HEK293 (cell line): ENCODE data around the gene FRAS1.
A peak's percentile ranks its signal among the peaks of the same experiment; 100 is the strongest.
"Not testable (repeated sequence)": the region's sequence is repeated elsewhere in the genome, so short reads cannot be mapped to it uniquely, and the experiment has no call there.

Experiments used
- CTCF ChIA-PET: fragments of 350-600 bp; formaldehyde crosslinking; extraction: SDS; loops from one replicate; lab custom pipeline; 2021; ENCODE audit warnings: antibody characterized with exemption; lab: Yijun Ruan, JAX
- POLR2A ChIA-PET: fragments of 300-600 bp; formaldehyde crosslinking; extraction: SDS; loops from one replicate; lab custom pipeline; 2020; ENCODE audit warnings: antibody characterized with exemption, inconsistent platforms; lab: Yijun Ruan, JAX
- H3K27ac ChIP-seq: fragments of 200-500 bp; sonication (Bioruptor generic); 2 replicates; pipeline ENCODE4 v1.5.1; 2014; ENCODE audit warnings: low read depth, low read length, control low read depth, inconsistent platforms; ENCODE audit errors: extremely low read depth
- H3K36me3 ChIP-seq, 2 experiments: fragments of 200-500 bp in 1 of 2; sonication (Bioruptor generic) in 1 of 2; 1 replicate in 1 of 2; 2 replicates in 1 of 2; pipeline ENCODE4 v1.5.1; 2014 to 2017; ENCODE audit warnings: inconsistent platforms in 2 of 2, low read length in 2 of 2; ENCODE audit not compliant: control insufficient read depth in 2 of 2, insufficient read depth in 1 of 2
- H3K4me1 ChIP-seq: fragments of 200-500 bp; sonication (Bioruptor generic); 2 replicates; pipeline ENCODE4 v1.5.1; 2014; ENCODE audit warnings: mild to moderate bottlenecking, low read length, inconsistent platforms; ENCODE audit not compliant: control insufficient read depth, insufficient read depth
- H3K4me3 ChIP-seq: 2 replicates; pipeline ENCODE4 v1.5.1; 2011; ENCODE audit warnings: low read depth, mild to moderate bottlenecking, control low read depth, low read length, moderate library complexity
- H3K9me3 ChIP-seq: fragments of 200-500 bp; sonication (Bioruptor generic); 2 replicates; pipeline ENCODE4 v1.5.1; 2014; ENCODE audit warnings: low read depth, low read length, inconsistent platforms; ENCODE audit not compliant: control insufficient read depth, insufficient read depth
- HOXA7 ChIP-seq: sonication (generic); formaldehyde crosslinking; IDR thresholded peaks from 2 replicates; pipeline ENCODE4 v1.8.1; 2022; ENCODE audit warnings: missing genetic modification reagents, borderline replicate concordance
- KLF7 ChIP-seq: fragments of 450-650 bp; formaldehyde crosslinking; IDR thresholded peaks from 2 replicates; pipeline ENCODE4 v1.5.1; 2016; ENCODE audit warnings: missing biosample characterization, missing genetic modification characterization, borderline replicate concordance
- MZF1 ChIP-seq: fragments of 450-650 bp; formaldehyde crosslinking; IDR thresholded peaks from 2 replicates; pipeline ENCODE4 v1.5.1; 2017; ENCODE audit warnings: missing biosample characterization, missing genetic modification characterization, borderline replicate concordance
- SCRT1 ChIP-seq: fragments of 450-650 bp; formaldehyde crosslinking; IDR thresholded peaks from 2 replicates; pipeline ENCODE4 v1.5.1; 2016; ENCODE audit warnings: missing biosample characterization, missing genetic modification characterization, borderline replicate concordance
- TCF7L2 ChIP-seq: IDR thresholded peaks from 2 replicates; pipeline ENCODE4 v1.6.1; 2011; ENCODE audit warnings: low read depth, mild to moderate bottlenecking, inconsistent platforms, low read length, moderate library complexity, borderline replicate concordance
- ZNF121 ChIP-seq: fragments of 450-650 bp; formaldehyde crosslinking; IDR thresholded peaks from 2 replicates; pipeline ENCODE4 v1.5.1; 2016; ENCODE audit warnings: missing biosample characterization, missing genetic modification characterization
- ZNF561 ChIP-seq: fragments of 450-650 bp; IDR thresholded peaks from 2 replicates; pipeline ENCODE4 v1.5.1; 2018; ENCODE audit warnings: missing biosample characterization, missing genetic modification characterization, borderline replicate concordance
- ZNF610 ChIP-seq: fragments of 450-650 bp; formaldehyde crosslinking; IDR thresholded peaks from 2 replicates; pipeline ENCODE4 v1.5.1; 2016; ENCODE audit warnings: missing biosample characterization, missing genetic modification characterization, borderline replicate concordance
- ZNF629 ChIP-seq: fragments of 450-650 bp; formaldehyde crosslinking; IDR thresholded peaks from 2 replicates; pipeline ENCODE4 v1.5.1; 2017; ENCODE audit warnings: missing biosample characterization, missing genetic modification characterization
- ZNF792 ChIP-seq: fragments of 450-650 bp; formaldehyde crosslinking; IDR thresholded peaks from 2 replicates; pipeline ENCODE4 v1.5.1; 2016; ENCODE audit warnings: missing biosample characterization, missing genetic modification characterization
- TF ChIP-seq, protein P1 (sequence below): fragments of 450-650 bp; formaldehyde crosslinking; IDR thresholded peaks from 2 replicates; pipeline ENCODE4 v1.5.1; 2016; ENCODE audit warnings: missing biosample characterization, missing genetic modification characterization, borderline replicate concordance

The FRAS1 gene

DNA sequence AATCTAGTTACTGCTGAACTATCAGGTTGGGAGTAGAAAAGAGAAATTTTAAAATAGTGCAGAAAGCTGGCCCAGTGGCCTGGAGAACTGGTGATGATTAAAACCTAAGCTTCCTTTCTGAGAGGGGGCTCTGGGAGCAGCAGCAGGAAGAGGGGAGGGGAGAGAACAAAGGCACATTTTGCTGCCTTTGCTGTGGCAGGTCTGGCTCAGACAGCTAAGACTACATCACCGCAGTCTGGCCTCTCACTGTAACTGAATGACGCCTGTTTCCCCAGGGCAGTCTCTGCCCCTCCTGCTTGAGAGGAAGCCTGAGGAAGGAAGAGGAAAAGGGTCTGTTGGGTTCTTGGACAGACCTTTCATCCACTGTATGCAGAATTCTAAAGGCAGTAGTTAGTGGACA is 148.5 kb downstream of the FRAS1 start:
- CTCF ChIA-PET, result interaction anchor here (0.6 kb wide), 1 partner anchor 146 kb away, joined by 3 read pairs; no protein-coding TSS in a partner anchor
- Histone ChIP-seq H3K27ac (no peak overlapping the region), H3K36me3 (no peaks in the 10 kb centered on the region), H3K4me3 (no peak overlapping the region), H3K4me1 (no peaks in the 10 kb centered on the region), H3K9me3 (no peaks in the 10 kb centered on the region)
- POLR2A ChIA-PET, result no interaction called here
- TF ChIP-seq ZNF629 (tag by site-specific recombination) (no peak), ZNF610 (tag by site-specific recombination) (no peak), SCRT1 (tag by site-specific recombination) (no peak), KLF7 (tag by site-specific recombination) (no peak)
- TF ChIP-seq, protein P1, sequence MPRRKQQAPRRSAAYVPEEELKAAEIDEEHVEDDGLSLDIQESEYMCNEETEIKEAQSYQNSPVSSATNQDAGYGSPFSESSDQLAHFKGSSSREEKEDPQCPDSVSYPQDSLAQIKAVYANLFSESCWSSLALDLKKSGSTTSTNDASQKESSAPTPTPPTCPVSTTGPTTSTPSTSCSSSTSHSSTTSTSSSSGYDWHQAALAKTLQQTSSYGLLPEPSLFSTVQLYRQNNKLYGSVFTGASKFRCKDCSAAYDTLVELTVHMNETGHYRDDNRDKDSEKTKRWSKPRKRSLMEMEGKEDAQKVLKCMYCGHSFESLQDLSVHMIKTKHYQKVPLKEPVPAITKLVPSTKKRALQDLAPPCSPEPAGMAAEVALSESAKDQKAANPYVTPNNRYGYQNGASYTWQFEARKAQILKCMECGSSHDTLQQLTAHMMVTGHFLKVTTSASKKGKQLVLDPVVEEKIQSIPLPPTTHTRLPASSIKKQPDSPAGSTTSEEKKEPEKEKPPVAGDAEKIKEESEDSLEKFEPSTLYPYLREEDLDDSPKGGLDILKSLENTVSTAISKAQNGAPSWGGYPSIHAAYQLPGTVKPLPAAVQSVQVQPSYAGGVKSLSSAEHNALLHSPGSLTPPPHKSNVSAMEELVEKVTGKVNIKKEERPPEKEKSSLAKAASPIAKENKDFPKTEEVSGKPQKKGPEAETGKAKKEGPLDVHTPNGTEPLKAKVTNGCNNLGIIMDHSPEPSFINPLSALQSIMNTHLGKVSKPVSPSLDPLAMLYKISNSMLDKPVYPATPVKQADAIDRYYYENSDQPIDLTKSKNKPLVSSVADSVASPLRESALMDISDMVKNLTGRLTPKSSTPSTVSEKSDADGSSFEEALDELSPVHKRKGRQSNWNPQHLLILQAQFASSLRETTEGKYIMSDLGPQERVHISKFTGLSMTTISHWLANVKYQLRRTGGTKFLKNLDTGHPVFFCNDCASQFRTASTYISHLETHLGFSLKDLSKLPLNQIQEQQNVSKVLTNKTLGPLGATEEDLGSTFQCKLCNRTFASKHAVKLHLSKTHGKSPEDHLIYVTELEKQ (tag by site-specific recombination), result no peak

DNA sequence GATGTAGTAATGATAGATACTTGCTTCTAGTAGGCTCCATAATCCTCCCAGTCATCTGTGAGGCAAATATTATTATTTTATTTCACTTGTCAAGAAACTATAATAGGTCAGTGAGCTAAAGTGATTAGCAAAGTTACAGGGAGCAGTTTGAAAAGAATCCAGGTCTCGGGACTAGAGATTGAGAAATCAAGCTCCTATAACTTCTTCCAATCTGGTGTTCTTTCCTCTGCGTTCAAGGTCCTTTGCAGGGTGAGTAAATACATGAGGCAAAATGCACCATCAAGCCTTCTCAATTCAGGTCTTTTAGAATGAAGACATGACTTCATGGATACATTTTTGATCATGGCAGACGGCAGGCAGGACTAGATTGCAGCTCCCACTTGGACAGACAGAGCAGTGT is 150.4 kb downstream of the FRAS1 start:
- POLR2A ChIA-PET, result no interaction called here

DNA sequence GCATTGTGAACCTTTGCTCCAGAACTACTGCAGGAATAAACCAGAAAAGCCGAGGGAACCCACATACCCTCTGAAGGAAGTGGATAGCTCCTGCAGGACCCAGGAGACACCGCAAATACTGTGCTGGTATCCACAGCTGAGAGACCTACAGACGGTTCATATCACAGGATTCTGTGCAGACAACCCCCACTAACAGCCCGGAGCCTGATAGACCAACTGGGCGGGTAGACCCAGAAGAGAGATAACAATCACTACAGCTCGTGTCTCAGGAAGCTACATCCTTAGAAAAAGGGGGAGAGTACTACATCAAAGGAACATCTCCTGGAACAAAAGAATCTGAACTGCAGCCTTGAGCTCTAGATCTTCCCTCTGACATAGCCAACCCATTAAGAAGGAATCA is 150.8 kb downstream of the FRAS1 start:
- Histone ChIP-seq H3K4me1 (peaks cover 2% of the 10 kb centered on the region; the same call in 1 of the 2 replicates), H3K4me3 (no peak overlapping the region), H3K36me3 (no peaks in the 10 kb centered on the region), H3K9me3 (no peaks in the 10 kb centered on the region), H3K27ac (no peak overlapping the region)
- ChIA-PET POLR2A (no interaction called here), CTCF (interaction anchor here (0.6 kb wide), 1 partner anchor 16 kb away, joined by 4 read pairs; no protein-coding TSS in a partner anchor)
- peak; percentile 25; the same call in 1 of the 2 replicates for TF ChIP-seq TCF7L2
- TF ChIP-seq ZNF792 (tag by site-specific recombination), result no peak
- TF ChIP-seq HOXA7 (CRISPR knock-in tag), result no peak

More for the DNA sequence above, 150.4 kb downstream of the FRAS1 start:
- Histone ChIP-seq H3K4me1 (no peaks in the 10 kb centered on the region), H3K9me3 (no peaks in the 10 kb centered on the region), H3K27ac (no peak overlapping the region), H3K4me3 (no peak overlapping the region), H3K36me3 (no peaks in the 10 kb centered on the region)
- CTCF ChIA-PET, result no interaction called here
- TF ChIP-seq MZF1 (tag by site-specific recombination), result no peak
- no peak for TF ChIP-seq ZNF561 (tag by site-specific recombination)

DNA sequence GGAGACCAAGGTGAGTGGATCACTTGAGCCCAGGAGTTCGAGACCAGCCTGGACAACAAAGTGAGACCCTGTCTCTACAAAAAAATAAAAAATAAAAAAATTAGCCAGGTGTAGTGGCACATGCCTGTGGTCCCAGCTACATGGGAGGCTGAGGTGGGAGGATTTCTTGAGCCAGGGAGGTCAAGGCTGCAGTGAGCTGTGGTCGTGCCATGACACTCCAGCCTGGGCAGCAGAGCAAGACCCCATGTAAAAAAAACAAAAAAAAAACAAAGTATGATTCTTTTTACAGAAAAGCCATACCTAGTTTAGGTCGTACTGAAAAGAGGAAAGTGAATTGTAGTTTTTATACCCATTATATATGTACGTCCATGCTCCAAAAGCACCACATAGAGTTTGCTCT is 151.8 kb downstream of the FRAS1 start:
- H3K4me1 ChIP-seq, H3K27ac ChIP-seq, CTCF ChIA-PET, H3K9me3 ChIP-seq, POLR2A ChIA-PET, H3K36me3 ChIP-seq, H3K4me3 ChIP-seq: not testable (repeated sequence)
- TF ChIP-seq ZNF121 (tag by site-specific recombination), result 0 out of 2 replicates have a peak, but pooled peaks have one; percentile 16
